Pulmonary artery endothelial cell (primary cell): Measurements from ENCODE around the gene TTC9B. TPM values are rescaled to one million over a fixed set of nuclear protein-coding genes. Genes with fewer than 3 reads are reported as not detected.
"Not testable (repeated sequence)": the region's sequence is repeated elsewhere in the genome, so short reads cannot be mapped to it uniquely, and the experiment has no call there.

ENCODE experiments used
- DNase-seq: peaks from one replicate; pipeline ENCODE4 v3.0.0-alpha.2; 2011; ENCODE audit warnings: low read depth, low spot score
- total RNA-seq: library from RNA; depleted of rRNA; stranded (reverse); fragments of >200 nt; gene quantifications from 2 replicates; pipeline ENCODE4 v1.2.3, GENCODE V29; 2014

The TTC9B gene
- total RNA-seq, 1 donor from 2014 or later = not detected

DNA sequence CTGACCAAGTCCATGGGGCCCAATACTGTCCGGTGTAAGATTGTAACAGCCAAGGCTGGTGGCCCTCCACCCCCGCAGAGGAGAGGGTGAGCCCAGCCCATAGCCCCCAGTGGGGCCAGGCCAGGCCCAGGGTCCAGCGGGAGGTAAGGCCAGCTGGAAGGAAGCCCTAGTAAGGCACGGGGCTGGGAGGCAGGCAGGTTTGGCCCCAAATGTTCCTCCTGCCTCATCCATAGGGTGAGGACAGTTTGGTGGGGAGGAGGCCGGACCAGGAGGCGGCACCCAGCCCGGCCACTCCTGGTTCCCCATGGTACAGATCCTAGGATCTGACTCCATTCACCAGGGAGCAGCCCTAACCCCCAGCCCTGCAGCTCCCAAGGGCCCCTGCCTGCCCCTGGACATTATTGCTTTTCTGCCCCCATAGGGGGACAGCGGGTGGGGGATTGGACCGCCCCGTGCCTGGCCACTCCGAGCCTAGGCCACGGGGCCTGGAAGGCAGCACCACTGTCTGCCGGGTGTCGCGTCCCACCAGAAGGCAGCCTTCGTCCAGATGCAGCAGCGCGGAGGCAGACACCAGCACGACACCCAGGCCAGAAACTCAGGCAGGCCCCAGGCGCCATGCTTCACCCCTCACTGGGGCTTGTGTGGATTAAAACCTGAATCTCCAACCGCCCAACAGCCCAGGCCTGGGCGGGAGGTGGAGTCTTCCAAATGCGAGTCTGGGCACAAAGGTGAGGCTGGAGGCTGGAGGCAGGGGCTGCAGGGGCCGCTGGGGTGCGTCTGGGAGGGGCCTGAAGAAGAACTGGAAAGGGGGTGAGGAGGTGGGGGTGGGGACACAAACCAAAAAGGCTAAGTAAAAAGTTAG, 15.0 kb upstream of the TTC9B start:
- DNase-seq = no peak

DNA sequence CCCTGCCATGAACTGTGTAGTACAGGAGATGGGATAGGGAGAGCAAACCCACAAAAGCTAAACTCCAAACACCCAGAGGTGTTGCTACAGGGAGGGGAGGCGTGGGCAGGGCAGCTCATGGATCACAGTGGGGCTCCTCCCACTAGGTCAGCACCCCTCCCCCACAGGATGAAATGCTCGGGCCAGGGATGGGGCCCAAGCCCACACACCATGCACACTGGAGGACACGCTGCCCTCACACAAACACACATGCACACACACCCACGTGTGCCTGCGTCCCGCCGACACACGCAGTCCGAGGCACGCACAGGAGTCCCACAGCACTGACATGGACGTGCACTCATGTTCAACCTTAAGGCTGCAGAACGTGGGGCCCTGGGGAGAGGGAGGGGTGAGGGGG, 14.3 kb upstream of the TTC9B start:
- no peak for DNase-seq

DNA sequence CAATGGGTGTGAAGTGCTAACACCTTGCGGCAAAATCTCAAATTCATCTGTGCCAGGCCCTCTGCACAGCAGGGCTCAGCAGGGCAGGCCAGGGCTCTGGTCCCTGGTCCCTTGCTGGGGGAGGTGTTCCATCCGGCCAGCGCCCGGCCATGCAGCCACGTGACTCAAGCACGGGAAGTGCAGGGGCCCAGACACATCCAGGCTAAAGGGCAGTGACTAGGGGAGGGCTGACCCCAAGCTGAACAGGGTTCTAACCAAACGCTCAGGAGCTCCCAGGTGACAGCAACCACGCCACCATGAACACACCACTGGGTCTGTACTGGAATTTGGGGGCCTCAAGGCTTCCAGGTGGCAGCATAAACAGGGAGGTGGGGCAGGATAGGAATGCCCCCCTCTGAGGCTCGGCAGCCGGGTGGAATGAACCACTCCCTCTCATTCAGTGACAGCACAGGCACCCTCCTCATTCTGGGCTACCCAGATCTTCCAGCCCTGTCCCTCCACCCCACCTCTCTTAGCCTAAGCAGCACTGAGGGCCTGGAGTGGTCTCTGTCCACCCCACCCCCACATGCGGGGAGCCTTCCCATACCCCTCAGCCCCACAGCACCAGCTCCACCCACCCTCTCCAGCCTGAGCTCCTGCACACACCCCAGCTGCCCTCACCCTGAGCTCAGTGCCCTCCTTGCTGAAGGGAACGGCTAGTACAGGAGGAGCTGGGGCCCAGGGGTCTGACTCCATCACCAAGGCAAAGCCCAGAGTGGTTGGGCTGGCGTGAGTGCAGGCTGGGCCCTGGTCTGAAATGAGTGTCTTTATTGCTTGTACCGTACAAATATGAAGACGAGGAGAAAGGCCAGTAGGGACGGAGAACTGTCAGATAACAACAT, 13.6 kb upstream of the TTC9B start:
- DNase-seq = no peak

DNA sequence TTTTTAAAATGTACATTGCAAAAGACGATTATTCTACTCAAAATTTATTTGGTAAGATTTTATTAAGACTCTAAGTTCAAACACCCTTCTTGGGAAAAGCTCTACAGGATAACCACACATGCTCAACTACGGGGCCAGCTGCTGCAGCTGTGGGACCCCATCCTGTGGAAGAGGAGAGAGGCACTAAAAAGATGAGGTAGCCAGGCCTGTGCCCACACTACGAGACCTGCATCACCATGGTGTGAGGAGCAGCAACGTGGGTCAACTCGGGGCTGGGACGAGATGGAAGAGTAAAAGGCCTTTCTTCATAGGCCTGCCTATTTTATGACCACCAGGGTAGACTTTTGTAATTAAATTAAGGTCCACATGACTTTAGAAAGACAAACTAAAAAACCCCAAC, 12.9 kb upstream of the TTC9B start:
- DNase-seq = no peak

DNA sequence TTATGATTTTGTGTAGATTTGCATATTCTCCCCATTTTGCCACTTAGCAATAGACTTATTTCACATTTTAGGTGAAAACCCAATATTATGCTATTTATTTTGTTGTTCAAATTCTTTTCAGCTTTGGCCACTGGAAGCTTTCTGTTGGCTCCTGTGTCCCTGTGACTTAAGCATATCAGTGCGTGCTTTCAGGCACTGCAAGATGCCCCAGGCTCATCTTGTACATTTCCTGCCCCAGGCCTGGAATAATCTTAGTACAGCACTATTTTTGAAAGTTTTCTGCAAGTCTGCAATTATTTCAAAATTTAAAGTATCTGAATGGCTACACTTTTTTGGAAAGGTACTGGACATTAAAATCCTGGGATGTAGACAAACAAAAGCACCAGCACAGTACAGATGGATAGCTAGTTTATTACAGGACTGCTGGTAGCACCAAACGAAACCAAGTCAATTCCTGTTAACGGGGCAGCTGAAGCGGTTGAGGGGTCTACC, 11.8 kb upstream of the TTC9B start:
- DNase-seq = no peak

DNA sequence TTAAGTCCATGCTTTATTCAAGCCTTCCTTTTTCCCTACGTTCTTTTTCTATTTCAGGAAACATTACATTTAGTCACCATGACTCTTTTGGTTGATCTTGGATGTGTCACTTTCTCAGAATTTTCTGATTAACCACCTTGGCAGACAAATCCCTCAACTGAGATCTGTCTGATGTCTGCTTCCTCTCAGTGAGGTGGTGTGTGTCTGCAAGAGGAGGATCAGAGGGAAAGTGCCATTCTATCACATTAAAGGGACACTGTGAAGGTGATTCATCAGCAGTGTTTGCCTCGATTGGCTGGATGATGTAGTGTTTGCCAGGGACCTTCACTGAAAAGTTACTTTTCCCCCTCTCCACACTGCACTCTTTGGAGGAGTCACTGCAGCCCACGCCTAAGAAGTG, 11.3 kb upstream of the TTC9B start:
- no peak for DNase-seq

DNA sequence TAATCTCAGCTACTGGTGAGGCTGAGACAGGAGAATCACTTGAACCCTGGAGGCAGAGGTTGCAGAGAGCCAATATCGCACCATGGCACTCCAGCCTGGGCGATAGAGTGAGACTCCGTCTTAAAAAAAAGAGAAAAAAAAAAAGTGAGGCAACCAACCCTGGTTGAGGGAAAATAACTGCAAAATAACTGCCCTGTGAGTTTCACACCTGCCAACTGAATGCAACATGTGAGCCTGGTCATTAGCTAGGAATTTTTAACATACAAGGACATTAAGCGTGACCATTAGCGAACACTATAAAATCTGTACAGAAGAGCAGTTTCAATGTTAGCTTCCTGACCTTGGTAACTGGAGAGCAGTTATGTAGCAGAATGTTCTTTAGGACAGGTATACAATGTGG, 10.7 kb upstream of the TTC9B start:
- DNase-seq = no peak

DNA sequence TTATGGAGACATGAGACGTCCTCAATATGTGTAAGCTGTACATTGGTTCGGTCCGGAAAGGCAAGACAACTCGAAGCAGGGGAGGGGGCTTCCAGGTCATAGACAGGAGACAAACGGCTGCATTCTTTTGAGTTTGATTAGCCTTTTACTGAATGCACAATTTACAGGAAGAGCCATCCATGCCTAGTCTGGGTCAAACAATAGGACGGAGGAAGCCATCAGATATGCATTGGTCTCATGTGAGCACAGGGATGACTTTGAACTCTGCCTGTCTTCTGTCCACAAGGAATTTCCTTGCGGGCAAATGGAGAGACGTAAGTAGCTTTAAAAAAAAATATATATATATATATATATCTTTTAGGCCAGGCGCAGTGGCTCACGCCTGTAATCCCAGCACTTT, 10.2 kb upstream of the TTC9B start:
- DNase-seq = no peak

DNA sequence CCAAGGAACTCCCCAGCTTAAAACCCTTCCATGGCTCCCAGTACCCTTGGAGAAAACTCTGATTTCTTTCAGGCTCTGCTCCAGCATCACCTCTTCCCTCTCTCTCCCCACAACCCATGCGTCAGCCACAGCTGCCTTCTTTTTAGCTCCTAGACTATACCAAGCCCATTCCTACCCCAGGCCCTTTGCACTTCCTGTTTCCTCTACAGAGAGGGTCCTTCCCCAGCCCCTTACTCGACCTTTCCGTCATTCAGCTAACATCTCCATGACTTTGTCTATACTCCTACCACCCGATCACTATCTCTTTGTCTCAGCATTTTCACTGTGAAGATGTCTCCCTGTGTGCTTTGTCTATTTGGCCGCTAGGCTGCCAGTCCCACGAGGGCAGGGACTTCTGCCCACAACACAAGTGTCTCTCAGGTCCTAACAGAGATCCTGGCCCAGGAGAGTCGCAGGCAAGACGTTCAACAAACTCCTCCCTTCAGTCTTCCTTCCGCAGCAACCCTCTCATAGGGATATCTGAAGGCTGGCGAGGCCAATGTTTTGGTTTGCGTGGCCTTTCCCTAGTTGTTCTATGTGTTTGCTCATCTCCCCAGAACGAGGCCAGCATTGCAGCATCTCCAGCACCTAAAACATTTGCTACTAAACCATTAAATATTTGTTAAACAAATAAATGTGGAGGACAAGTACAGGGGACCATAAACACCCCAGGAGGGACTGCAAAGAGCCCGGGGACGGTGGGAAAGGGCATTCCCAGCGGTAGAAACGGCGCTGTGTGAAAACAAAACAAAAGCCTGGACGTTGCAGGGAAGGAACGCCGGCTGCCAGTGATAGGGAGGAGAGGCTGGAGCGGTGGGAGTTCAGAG, 7.5 kb upstream of the TTC9B start:
- no peak for DNase-seq

DNA sequence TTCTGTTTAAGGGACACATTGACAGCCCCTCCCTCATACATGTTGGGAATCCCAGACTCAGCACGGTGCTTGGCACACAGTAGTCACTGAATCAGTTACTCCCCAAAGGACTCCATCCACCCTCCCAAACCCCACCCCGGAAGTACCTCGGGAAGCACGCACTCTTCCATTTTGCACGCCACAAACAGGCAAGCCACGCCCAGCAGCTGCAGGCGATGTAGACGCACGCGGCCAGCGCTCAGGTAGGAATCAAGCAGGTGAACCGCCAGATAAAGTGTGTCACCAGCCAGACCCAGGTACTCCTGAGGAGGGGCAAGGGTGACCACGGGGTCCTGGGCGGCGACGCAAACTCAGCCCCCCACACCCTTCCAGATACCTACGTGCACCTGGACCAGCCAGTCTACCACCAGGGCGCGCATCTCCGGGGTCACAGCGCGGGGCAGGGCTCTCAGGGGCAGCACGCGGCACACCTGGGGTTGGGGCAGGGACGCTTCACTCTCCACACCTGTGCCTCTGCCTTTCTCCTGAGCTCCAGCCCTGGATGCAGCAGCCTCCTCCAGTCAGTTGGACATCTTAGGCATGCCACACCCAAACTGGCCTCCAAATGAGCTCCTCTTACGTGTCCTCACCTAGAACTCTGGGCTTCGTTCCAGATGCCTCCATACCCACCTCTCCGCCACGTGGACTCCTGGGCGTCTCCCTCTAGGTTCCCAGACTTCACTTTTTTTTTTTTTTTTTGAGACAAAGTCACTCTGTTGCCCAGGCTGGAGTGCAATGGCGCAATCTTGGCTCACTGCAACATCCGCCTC, 6.4 kb upstream of the TTC9B start:
- DNase-seq = no peak

DNA sequence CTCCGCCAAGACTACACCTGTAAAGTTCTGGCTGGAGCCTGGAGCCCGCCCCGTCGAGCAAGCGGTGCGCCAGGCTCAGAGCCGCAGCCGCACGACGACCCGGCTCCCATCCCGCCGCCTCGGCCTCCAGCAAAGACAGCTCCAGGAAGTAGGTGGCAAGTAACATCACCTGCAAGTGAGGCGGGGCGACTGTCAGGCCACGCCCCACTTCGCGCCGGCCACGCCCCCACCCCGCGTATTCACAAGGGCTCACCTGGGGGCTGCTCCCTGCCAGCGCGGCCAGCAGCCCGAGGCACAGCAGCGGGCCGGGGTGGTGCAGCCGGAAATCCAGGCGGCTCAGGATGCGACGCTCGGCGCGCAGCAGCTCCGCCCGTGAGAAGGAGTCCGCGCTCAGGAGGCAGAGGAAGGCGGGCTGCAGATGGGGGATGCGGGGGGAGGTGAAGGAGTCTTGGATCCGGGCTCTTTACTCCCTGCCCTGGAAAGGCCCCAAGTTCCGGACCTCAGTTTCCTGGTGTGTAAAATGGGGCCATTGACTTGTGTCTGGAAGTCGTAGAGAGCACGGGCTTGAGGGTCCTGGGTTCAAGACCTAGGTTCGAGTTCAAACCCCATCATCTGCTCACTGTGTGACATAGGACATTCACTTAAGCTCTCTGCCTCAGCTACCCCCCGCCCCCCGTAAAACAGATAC, 5.1 kb upstream of the TTC9B start:
- DNase-seq = no peak

DNA sequence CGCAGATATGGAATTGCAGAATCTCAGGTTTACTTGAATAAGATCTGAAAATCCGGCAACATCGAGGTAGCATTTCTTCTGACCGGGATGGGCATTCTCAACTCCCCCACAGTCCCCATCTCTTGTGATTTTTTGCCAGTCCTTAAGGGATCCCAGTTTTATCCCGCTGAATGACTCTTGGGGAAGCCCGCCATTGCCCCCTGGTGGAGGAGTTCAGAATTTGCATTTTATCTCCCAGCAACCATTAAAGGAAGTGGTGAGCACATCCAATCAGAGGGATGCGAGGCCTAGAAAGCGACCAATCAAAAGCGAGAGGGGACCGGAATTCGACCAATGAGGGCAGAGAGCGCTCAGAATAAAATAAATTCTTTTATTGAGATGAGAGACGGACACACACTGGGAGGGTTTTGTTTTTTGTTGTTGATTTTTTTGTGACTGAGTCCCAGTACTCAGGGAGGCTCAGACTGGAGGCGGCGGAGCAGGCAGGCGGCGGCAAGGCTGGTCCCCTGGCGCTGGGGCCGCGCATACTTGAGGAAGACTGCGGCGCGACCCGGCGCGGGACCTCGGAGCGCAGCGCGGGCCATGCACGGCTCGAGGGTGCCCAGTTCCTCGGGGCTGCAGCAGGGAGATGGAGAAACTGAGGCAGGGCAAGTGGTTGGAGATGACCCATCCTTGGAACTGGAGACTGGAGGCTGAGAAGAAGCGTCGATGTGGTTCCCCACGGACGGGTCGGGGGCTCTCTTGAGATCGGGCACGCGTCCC, 3.9 kb upstream of the TTC9B start:
- peak; percentile 76 for DNase-seq

DNA sequence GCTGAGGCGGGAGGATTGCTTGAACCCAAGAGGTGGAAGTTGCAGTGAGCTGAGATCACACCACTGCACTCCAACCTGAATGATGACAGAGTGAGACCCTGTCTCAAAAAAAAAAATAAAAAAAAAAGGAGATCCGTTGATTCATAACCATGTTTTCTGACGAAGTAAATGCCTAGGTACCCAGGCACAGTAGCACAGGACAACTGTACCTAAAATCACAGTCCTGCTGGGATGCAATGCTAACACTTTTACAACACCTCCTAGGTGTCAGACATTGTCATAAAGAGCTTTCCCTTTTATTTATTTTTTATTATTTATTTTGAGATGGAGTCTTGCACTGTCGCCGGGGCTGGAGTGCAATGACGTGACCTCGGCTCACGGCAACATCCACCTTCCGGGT, 2.5 kb upstream of the TTC9B start:
- DNase-seq = no peak

DNA sequence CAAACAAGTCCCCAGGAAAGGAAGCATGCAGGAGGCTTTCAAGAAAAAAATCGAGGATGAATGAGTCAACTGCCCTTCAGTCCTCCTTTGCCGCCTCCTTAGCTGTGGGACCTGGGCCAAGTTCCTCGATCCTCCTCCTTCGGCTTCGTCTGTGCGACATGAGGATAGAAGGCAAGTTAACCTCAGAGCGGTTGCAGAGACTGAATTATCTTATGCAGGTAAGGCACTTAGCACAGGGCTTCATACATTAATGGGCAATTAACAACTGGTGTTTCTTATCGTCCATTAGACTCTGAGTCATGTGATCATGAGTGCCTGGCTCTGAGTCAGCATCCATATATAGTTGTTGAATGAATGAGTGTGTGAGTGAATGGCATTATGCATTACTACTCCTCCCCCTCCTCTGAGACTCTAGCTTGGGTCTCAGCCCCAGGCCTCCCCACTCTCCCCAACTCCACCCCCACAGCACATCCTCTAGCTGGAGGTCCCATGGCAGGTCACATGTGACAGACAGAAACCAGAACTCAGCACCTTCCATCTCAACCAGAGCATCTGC, 1.6 kb upstream of the TTC9B start:
- peak; percentile 30 for DNase-seq

DNA sequence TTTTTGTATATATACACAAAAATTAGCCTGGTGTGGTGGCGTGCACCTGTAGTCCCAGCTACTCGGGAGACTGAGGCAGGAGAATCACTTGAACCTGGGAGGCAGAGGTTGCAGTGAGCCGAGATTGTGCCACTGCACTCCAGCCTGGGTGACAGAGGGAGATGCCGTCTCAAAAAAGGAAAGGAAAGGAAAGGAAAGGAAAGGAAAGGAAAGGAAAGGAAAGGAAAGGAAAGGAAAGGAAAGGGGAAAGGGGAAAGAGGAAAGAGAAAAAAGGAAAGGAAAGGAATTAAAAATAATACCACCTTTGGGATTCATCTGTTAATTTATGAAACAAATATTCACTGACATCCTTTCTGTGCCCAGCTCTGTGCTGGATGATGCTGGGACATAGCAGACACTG, 845 bp upstream of the TTC9B start:
- not testable (repeated sequence) for DNase-seq

DNA sequence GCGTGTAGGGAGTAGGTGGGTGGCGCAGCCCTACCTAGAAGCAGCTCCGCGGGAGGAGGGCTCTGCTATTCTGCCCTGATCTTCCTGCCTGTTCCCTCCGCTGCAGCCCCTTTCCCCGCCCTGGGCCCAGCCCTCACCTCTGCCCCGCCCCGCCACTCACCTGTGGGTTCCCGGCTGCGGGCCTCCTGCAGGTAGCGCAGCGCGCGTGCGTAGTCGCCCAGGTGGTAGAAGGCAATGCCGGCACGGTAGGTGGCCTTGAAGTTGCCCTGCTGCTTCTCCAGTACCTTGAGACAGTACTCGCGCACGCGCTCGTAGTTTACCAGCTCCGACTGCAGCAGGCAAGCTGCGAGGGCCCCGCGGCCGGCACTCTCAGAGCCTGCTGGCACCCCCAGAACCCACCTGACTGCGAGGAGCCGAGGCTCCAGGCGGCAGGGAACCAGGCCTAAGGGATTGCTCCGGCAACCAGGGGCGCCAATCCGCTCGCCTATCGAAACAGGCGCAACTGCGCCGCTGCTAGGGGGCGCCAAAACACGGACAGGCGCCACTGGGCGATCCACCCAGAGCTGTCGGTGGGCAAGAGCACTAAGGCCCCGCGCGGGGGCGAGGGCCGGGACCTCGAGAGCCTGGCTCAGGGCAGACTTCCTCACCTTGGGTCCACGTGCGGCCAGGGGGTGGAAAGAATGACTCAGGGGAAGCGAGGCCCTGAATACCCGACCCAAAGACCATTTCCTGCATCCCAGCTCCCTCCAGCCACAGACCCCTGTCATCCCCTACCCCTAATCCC, 965 bp downstream of the TTC9B start:
- no peak for DNase-seq

DNA sequence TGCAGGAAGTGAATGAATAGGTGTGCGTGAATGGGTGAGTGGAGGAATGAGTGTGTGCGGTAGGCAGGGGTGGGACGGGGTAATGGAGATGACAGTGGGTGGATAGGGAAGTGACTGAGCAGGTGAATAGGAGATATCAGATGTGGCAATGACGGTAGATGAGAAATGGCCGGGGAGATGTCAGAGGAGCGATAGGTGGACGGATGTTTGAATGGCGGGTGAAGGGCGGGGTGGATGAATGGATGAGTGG, 1.5 kb downstream of the TTC9B start:
- DNase-seq = no peak

DNA sequence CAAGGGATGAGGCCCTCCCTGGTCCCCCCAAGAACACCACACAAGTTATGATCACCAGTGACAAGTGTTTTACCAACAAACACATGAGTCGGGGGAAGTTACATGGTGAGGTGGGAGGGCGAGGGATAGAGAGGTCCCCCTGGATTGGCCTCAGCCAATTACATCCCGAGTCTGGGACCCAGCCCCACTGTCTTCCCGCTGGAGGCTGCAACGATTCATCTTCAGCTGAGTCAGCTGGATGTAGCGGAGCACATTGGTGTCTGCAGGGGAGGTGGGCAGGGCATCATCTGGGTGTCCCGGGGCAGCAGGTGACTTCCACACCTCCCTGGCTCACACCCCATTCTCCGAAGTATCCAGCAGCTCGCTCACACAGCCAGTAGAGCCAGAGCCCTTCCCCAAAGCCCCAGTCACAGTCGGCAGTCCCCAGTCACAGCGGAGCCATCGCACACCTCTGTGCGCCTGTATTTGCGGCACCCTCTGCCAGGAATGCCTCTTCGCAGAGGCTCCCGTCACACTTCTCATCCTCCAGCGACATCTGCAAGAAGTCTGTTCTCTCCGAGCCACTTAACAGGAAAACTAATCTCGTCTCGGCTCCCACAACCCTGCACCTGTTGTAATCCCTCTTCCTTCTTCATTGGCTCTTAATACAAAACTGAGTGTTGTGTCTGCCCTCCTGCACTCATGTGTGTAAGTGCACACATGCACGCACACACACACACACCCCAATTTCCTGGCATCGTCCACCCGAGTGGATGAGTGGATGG, 2.0 kb downstream of the TTC9B start:
- DNase-seq = no peak
